Measurements from ENCODE around the gene POMP.

DNA sequence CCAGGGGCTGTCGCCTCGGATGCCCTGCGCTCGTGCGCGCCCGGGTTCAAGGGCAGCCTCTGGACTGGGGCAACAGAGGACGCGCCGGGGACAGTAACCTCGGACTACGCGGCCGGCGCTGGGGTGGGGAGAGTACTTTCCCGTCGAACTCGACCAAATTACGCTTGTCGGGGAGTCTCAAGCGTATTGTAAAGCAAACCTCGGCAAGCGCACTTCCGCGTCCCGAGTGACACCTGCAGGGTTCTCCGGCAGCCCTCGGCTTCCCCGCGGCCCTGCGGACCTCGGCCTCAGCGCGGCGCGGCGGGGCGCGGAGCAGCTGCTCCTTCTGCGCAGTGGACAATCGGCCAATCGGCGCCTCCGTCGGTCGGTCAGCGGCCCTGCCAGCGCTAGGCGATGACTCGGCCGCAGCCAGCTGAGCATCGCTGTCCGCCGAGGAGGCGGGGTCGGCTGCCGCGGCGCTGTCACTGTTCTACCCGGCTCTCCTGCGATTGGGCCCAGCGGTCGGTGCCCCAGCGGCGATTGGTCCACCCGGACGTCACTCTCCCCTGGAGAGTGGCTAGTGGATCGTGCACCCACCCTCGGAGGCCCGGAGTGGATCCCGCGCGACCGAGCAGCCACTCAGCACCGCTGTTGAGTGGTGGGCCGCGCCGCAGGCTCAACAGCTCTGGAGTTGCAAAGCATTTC is 59.8 kb downstream of the POMP start, which contains the start of gene SLC46A3:
- TF ChIP-seq ZNF274 (IDR thresholded peaks at IDR 0.05; ENCODE audit: low read depth, low read length) (no peak), YY1 (IDR thresholded peaks at IDR 0.05; ENCODE audit: insufficient read depth, insufficient read length) (no peak), SUZ12 (IDR thresholded peaks at IDR 0.05; ENCODE audit: extremely low read depth, insufficient read depth, insufficient read length) (no peak)
